Stimulated activated CD4-positive, alpha-beta T cell treated with anti-CD3 and anti-CD28 coated beads, Interleukin-2, amount 100 ng/mL, for 48 hours (primary cell): ENCODE measurements around the gene SLIT3.

Experiments used
- DNase-seq, 2 donors: peaks; one replicate each; pipeline ENCODE4 v3.0.0-alpha.2; 2020

SLIT3 gene

DNA sequence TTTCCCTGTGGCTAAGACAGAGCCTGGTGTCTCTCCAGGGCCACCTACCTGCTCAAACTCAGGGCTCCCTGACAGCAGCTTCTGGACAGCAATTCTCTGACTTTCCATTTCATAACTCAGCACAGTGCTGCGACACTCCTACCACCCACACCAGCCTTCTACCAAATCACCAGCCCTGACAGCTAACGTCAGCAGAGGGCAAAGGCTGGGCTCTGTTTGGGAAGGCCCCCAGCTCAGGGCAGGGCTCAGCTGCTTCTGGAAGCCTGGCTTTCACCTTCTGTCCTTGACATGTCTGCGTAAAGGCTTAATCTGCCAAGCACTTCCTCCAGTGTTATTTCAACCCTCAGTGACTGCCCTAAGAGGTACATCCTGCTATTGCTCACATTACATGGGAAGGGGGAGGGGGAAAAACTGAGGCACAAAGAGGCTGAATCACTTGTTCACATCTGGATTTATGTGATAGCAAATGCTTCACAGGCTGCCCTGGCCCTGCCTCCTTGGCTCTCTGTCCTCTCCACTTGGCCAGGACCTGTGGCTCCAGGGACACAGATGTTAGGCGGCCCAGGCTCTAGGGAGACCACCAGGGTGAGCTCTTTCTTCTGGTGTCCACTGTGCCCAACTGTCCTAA lies 619.3 kb downstream of the SLIT3 start:
- DNase-seq = peak in 1 of 2 donors; percentile 11

DNA sequence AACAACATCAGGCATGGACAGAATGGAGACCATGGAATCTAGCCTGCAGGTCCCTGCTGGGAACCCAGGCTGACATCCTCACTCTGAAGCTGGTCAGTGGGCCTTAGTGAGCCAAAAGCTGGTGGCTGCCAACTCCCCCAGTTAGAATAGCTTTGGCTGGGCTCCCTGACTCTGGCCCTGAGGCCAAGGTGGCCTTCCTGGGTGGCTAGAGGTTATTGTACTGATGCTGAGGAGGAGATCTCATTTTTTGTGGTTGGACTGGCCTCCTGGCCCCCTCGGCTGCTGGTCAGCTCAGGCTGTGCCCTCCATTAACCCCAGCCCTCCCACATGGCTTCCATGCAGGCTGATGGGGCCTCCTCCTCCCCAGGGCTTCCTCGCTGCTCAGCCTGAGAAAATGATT lies 620.5 kb downstream of the SLIT3 start:
- DNase-seq = no peak

GRCh38 chr5:168679515-168679920 lies 621.4 kb downstream of the SLIT3 start:
- peak; percentile 66 to 69 for DNase-seq

DNA sequence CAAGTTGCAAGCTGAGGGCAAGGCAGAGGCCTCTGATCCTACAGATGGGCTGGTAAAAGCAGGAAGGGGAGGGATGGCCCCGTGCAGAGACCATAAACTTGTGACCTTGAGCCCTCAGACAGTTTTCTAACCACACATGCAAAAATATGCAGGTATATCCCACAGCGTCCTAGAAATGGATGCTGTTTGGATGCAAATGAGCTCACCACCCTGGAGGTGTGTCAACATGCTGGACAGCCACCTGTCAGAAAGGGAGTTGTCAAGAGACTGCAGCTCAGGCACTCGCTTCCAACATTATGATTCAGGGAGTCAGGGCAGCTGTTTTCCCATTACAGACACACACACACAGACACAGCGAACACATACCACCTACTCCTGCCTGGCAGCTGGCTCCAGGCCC lies 624.4 kb downstream of the SLIT3 start:
- no peak for DNase-seq

DNA sequence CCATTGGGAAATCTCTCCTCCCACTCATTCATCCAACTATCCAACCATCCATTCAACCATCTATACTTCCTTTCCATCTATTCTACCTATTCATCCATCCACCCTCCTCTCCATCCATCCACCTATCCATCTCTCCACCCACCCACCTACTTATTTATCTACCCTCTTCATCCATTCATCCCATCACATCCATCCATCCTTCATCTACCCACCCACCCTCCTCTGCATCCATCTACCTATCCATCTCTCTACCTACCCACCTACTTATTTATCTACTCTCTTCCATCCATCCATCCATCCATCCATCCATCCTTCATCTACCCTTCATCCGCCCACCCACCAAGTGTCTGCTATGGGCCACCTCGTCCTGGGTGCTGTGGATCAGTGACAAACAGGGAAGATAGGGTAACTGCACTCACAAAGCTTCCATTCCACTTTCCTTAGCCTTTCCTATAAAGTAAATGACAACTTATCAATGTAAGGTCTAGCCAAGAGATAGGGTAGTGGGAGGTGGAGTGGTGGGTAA lies 625.0 kb downstream of the SLIT3 start:
- no peak for DNase-seq

DNA sequence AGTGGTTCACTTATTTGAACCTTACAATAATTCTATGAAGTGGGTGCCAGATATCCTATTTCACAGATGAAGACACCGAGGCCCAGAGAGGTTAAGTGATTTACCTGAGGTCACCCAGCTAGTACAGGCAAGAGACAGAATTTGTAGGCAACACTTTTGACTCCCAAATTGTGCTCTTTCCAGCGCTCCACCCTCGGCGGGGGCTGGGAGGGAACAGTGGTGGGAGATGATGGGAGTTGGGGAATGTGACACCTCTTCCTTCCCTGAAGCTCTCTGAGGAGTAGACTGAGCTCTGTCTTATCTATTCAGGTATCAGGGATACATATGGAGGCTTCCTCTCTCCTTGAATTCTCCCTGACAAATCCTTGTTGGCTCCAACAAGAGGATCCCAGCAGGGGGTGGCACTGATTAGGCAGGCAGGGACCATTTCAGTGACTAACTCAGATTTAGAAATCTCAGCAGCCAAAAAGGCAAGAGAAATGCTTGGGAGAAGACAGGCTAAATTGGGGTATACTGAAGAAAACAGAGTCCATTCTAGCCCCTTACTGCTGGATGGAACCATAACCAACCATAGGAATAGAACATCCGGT lies 626.0 kb downstream of the SLIT3 start:
- DNase-seq = no peak

DNA sequence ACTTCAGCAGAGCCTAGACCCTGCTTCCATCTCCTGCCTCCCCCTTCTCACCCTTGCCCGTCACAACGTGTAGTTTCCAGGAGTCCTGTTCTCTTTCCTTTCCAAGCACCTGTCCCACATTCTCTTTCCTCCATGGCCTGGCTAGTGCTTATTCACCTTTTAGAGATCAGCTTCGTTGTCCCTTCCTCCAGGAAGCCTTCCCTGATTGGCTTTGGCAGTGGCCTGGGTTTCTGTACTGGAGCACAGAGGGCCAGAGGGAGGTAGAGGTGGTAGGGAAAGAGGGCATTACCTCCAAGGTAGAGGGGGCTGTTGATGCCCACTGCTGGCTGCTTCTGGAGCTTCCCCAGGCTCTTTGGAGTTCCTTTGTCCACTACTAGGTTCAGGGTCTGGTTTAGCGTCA lies 628.1 kb downstream of the SLIT3 start:
- DNase-seq = no peak

GRCh38 chr5:168672016-168672415 lies 628.9 kb downstream of the SLIT3 start:
- no peak for DNase-seq

GRCh38 chr5:168670881-168671575 lies 629.9 kb downstream of the SLIT3 start:
- no peak for DNase-seq

DNA sequence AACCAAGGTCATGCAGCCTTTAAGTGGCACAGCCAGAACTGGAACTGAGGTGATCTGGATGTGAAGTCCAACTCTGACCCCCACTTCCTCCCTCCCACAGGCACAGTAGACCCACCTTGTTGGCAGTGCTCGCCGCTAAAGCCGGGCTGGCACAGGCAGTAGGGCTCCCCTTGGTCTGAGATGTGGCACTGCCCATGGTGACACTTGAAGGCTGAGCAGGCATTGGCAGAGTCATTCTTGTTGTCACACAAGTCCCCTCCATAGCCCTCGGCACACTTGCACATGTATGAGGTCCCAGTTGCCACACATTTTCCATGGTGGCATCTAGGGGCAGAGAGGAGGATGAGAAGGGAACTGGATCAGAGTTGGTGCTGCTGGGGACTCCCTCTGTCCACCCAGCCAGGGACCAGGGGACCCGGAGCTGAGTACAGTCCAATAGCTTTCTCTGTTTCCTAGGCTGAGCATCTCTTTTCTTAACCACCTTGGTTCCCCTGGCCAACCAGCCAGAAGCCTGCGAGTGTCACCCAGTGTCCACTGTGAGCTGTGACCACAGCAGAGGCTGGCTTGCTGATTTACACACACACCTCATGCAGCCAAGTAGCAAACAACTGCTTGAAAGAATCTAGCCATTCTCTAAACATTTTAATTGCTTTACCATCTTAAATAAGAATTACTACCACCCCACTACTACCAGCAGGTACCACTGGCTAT lies 631.1 kb downstream of the SLIT3 start:
- no peak for DNase-seq

DNA sequence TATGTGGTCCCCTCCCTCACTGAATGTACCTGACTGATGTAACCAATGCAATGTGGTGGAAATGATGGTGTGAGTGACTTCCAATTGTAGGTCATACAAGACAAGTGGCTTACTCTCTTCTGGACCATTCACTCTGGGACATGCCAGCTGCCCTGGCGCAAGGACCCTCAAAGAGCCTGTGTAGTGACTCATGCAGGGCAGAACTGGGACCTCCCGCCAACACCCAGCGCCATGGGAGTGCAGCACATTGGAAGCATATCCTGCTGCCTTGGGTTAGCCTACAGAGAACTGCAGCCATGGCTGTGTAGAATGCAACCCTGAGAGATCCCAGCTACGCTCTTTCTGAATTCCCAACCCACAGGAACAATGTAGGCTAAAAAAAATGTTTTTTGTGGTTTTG lies 631.8 kb downstream of the SLIT3 start:
- no peak for DNase-seq

DNA sequence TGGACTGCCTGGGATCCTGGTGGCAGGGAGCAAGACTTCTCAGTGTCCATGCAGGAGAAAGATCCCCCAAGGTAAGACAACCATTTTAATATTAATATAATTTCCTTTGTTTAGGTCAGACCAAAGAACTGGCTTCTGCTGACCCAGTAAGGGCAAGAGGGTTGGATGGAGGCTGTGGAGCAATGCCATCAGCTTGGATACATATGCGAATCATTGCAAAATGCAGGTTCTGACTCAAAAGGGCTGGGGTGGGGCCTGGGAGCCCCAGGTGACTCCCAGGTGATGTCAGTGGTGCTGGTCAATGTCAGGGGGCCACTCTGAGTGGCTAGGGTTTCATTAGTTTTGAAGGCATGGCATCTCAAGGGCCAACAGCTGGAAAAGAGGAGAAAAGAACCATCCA lies 632.9 kb downstream of the SLIT3 start:
- no peak for DNase-seq

DNA sequence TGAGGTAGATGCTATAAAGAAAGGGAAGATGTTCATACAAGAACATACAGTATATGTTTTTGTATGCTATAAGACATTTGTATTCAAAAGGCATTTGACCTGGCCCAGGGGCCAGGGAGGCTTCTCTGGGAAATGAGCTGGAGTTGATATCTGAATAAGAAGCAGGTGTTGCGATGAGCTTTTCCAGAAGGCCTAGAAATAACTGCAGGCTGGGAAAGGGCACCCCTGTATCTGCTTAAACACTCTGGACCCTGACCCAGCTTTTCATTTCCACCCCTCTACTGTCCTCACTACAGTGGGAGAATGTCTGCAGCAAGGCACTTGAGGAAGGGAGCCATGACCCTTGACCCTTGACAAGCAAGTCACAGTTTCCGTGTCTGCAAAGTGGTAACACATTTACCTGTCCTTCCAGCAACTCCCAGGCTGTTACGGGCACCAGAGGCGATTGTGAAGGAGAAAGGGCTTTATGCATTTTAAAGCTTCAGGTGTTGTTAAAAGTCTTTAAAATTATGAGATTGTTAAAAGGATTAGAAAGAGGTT lies 633.6 kb downstream of the SLIT3 start:
- DNase-seq = no peak

GRCh38 chr5:168666356-168666755 lies 634.6 kb downstream of the SLIT3 start:
- DNase-seq = no peak

- no peak for DNase-seq
Measured at GRCh38 chr5:168663276-168664004, 637.5 kb downstream of the SLIT3 start.

DNA sequence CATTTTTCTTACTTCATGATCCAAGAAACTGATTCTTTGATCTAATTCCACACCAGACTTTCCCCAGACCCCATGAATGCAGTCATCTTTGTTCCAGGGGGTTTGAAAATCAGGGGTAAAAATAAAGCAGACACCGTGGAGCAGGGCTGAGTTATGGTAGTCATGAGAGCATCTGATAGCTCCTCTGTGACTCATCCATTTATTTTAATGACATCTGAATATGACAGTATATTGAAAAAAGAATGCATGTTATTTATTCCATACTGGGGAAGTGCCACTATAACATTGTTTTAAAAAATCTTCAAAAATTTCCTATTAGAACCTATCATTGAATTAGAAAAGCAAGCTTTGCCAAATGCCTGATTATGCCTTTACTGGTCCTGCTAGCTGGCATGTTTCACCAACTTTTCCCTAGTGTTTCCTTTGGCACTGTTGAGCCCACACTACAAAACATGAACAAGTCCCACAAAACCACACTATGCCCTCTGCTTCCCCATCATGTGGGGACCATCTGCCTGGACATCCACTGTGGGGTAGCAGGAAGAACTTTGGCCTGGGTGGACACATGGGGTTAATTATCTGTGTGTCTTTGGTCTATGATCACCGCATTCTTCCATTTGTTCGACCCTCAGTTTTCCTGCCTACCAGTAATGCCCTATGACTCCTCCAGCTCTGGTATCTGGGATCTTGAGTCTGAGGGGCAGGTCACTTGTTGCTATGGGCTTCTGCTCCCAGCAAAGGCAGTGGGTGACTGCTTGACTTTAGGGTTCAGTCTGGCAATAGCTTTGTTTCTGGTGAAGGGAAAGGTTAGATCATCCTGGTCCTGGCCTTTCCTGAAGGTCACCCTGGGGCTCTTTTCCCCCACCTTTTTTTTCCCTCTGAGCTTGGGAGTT lies 639.1 kb downstream of the SLIT3 start:
- DNase-seq = no peak

GRCh38 chr5:168660691-168661090 lies 640.2 kb downstream of the SLIT3 start:
- no peak for DNase-seq

GRCh38 chr5:168659286-168659847 lies 641.6 kb downstream of the SLIT3 start:
- no peak for DNase-seq

DNA sequence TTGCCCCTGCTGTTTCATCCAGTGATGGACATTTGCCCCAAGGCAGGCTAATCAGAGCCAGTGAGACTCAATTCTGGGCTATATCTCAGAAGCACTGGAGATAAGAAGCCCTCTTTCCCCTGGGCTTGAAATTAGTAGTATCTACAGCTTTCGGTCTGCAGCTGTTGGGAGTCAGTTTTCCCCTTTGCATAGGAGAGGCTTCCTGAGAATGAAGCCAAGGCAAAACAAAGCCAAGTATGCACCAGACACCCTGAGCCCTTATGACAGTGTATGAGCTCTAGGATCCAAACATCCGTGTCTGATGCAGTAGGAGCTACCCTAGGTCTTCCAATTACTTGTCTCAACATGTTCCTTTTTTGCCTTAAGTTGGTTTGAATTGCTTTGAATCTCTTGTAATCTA lies 642.5 kb downstream of the SLIT3 start:
- no peak for DNase-seq

GRCh38 chr5:168656633-168657032 lies 644.3 kb downstream of the SLIT3 start:
- no peak for DNase-seq

- DNase-seq = no peak
Measured at GRCh38 chr5:168655316-168655715, 645.6 kb downstream of the SLIT3 start.
